A549 (cell line): ENCODE data around the gene FAM50B. TPM values are rescaled to one million over a fixed set of nuclear protein-coding genes. Genes with fewer than 3 reads are reported as not detected.
A peak's percentile ranks its signal among the peaks of the same experiment; 100 is the strongest.

Source experiments
- ATAC-seq, 2 experiments: fragments of 200-7000 bp in 1 of 2; fragments of >200 bp in 1 of 2; cut with Nextera tagmentation in 1 of 2; cut with Tn5 transposase in 1 of 2; 3 replicates each; pipeline versions ENCODE4 v1.8.0 to v1.9.1; 2018 to 2020; ENCODE audit warnings: mild to moderate bottlenecking in 1 of 2, moderate library complexity in 1 of 2
- CTCF ChIA-PET: fragments of 300-600 bp; sonication (Branson Sonifier 250); formaldehyde crosslinking; extraction: SDS; loops from one replicate; lab custom pipeline; 2021; ENCODE audit warnings: antibody characterized with exemption, inconsistent platforms; lab: Yijun Ruan, JAX
- POLR2A ChIA-PET: fragments of 350-600 bp; formaldehyde crosslinking; extraction: SDS; loops from one replicate; lab custom pipeline; 2021; ENCODE audit warnings: antibody characterized with exemption, inconsistent platforms; lab: Yijun Ruan, JAX
- DNase-seq, 2 experiments: peaks; one replicate each; pipeline versions ENCODE4 v3.0.0 to v3.0.0-alpha.2; 2011 to 2016; ENCODE audit warnings: low read depth in 1 of 2, low spot score in 1 of 2
- FAIRE-seq: peaks from 2 replicates; lab custom pipeline; 2011; peaks lifted over from hg19 to GRCh38; lab: Jason Lieb, UNC
- H3K27ac ChIP-seq, 2 experiments: fragments of >200 bp; sonication (Bioruptor Twin); formaldehyde crosslinking; 3 replicates each; pipeline ENCODE4 v1.5.1; 2016 to 2017
- H3K4me1 ChIP-seq: fragments of >200 bp; sonication (Bioruptor Twin); formaldehyde crosslinking; 3 replicates; pipeline ENCODE4 v1.6.1; 2016
- H3K4me2 ChIP-seq: fragments of >200 bp; sonication (Bioruptor Twin); formaldehyde crosslinking; 3 replicates; pipeline ENCODE4 v1.6.1; 2016
- H3K4me3 ChIP-seq: fragments of >200 bp; sonication (Bioruptor Twin); formaldehyde crosslinking; 3 replicates; pipeline ENCODE4 v1.5.1; 2016
- H3K9me3 ChIP-seq: fragments of >200 bp; sonication (Bioruptor Twin); formaldehyde crosslinking; 3 replicates; pipeline ENCODE4 v1.6.1; 2016
- ATOH8 ChIP-seq: fragments of 250-450 bp; sonication (Bioruptor Pico); IDR thresholded peaks from 2 replicates; pipeline ENCODE4 v1.5.0; 2020; ENCODE audit warnings: low read depth, mild to moderate bottlenecking, moderate library complexity
- CTCF ChIP-seq: fragments of >200 bp; sonication (Bioruptor Twin); formaldehyde crosslinking; IDR thresholded peaks from 3 replicates; pipeline ENCODE4 v1.5.1; 2016
- E2F6 ChIP-seq: IDR thresholded peaks from 2 replicates; pipeline ENCODE4 v1.6.1; 2012; ENCODE audit warnings: low read depth, borderline replicate concordance
- FOSL2 ChIP-seq, 2 experiments: fragments of 450-650 bp in 1 of 2; fragments of >200 bp in 1 of 2; sonication (Bioruptor Twin) in 1 of 2; formaldehyde crosslinking; IDR thresholded peaks; 2 replicates each; pipeline versions ENCODE4 v1.5.0 to v1.6.1; 2016 to 2020; ENCODE audit warnings: mild to moderate bottlenecking in 1 of 2, moderate library complexity in 1 of 2
- FOXS1 ChIP-seq: fragments of 250-450 bp; sonication (Bioruptor Pico); IDR thresholded peaks from 2 replicates; pipeline ENCODE4 v1.5.0; 2020; ENCODE audit warnings: mild to moderate bottlenecking, moderate library complexity
- GATA3 ChIP-seq: IDR thresholded peaks from 2 replicates; pipeline ENCODE4 v1.6.1; 2012; ENCODE audit warnings: borderline replicate concordance
- HMGXB4 ChIP-seq: fragments of 250-450 bp; sonication (Bioruptor Pico); IDR thresholded peaks from 2 replicates; pipeline ENCODE4 v1.5.0; 2021; ENCODE audit warnings: mild to moderate bottlenecking, moderate library complexity, borderline replicate concordance
- HOXB13 ChIP-seq: fragments of 250-450 bp; sonication (Bioruptor Pico); IDR thresholded peaks from 2 replicates; pipeline ENCODE4 v1.5.0; 2020; ENCODE audit warnings: low read depth, mild to moderate bottlenecking, moderate library complexity
- HOXB5 ChIP-seq: fragments of 250-450 bp; sonication (Bioruptor Pico); IDR thresholded peaks from 2 replicates; pipeline ENCODE4 v1.5.0; 2020; ENCODE audit warnings: mild to moderate bottlenecking, moderate library complexity
- JUN ChIP-seq, 2 experiments: fragments of >200 bp; sonication (Bioruptor Twin); formaldehyde crosslinking; IDR thresholded peaks; 2 replicates in 1 of 2; 3 replicates in 1 of 2; pipeline ENCODE4 v1.6.1; 2016 to 2017
- KDM5A ChIP-seq: fragments of 200-600 bp; sonication (generic); IDR thresholded peaks from 2 replicates; pipeline ENCODE4 v1.6.1; 2016; ENCODE audit warnings: antibody characterized with exemption, mild to moderate bottlenecking
- MAX ChIP-seq: IDR thresholded peaks from 2 replicates; pipeline ENCODE4 v1.6.1; 2012
- RCOR1 ChIP-seq: fragments of 150-350 bp; IDR thresholded peaks from 2 replicates; pipeline ENCODE4 v1.6.1; 2014; ENCODE audit warnings: antibody characterized with exemption, low read length, low read depth
- SREBF2 ChIP-seq: fragments of 450-650 bp; IDR thresholded peaks from 2 replicates; pipeline ENCODE4 v1.6.1; 2014; ENCODE audit warnings: mild to moderate bottlenecking, moderate library complexity
- TP53 ChIP-seq: fragments of 250-450 bp; sonication (Bioruptor Pico); IDR thresholded peaks from 2 replicates; pipeline ENCODE4 v1.5.0; 2021; ENCODE audit warnings: mild to moderate bottlenecking, moderate library complexity
- WGBS: methylation state at CpG from one replicate; pipeline ENCODE4 v1.1.6; 2017; ENCODE audit errors: missing lambda C conversion rate; 5-methylcytosine and 5-hydroxymethylcytosine counted together
- polyA plus RNA-seq, 4 experiments: library from polyadenylated mRNA; depleted of rRNA in 3 of 4; stranded (reverse); fragments of >200 nt; fragmentation: RNase III in 1 of 4; extraction: RNeasy Plus Mini Kit Qiagen cat#74134 plus additional on column Dnase treatment in 1 of 4; gene quantifications; 2 replicates in 3 of 4; 3 replicates in 1 of 4; pipeline ENCODE4 v1.2.3, GENCODE V29; 2011 to 2017

Gene FAM50B
- polyA plus RNA-seq, 2 of the 4 experiments (the other 2 are of a cell fraction): 5.1 to 6.4 TPM

GRCh38 chr6:3825331-3825831, 23.8 kb upstream of the FAM50B start:
- peaks cover 22% of the 10 kb centered on the region for H3K4me1 ChIP-seq
- TF ChIP-seq SREBF2: no peak
- TF ChIP-seq RCOR1: no peak
- TF ChIP-seq, all 56 proteins: peak for 0
- ChIA-PET CTCF (interaction anchor here (0.6 to 4.9 kb wide), 5 partner anchors 8 to 77 kb away, joined by 4 to 28 read pairs (median 5); partner anchors contain the start of gene FAM50B), POLR2A (interaction anchor here (1.1 kb wide), 1 partner anchor 17 kb away, joined by 6 read pairs; no protein-coding TSS in a partner anchor)
- no peak for FAIRE-seq
- 80% methylated on average over 13 of the region's 15 CpGs for WGBS
- H3K4me2 ChIP-seq: peak overlapping the region; percentile 58
- peak overlapping the region; percentile 83 to 95 for H3K27ac ChIP-seq
- H3K4me3 ChIP-seq: no peak overlapping the region
- DNase-seq: peak in 1 of 2 experiments; percentile 40
- no peaks in the 10 kb centered on the region for H3K9me3 ChIP-seq
- ATAC-seq: peak; percentile 38 to 60; a peak in 3 of 6 replicates

- ATAC-seq (peak; percentile 98 to 99), FAIRE-seq (no peak), DNase-seq (peak; percentile 62 to 86)
- no peaks in the 10 kb centered on the region for H3K9me3 ChIP-seq
- H3K27ac ChIP-seq: peak overlapping the region; percentile 83 to 95
- 14% methylated on average over 14 of the region's 15 CpGs for WGBS
- H3K4me2 ChIP-seq: peak overlapping the region; percentile 58
- H3K4me1 ChIP-seq: peaks cover 22% of the 10 kb centered on the region
- ChIA-PET CTCF (interaction anchor here (0.8 to 4.9 kb wide), 7 partner anchors 11 to 107 kb away, joined by 3 to 28 read pairs (median 5); partner anchors contain the start of gene FAM50B), POLR2A (interaction anchor here (1.1 kb wide), 1 partner anchor 17 kb away, joined by 6 read pairs; no protein-coding TSS in a partner anchor)
- H3K4me3 ChIP-seq: no peak overlapping the region
- TF ChIP-seq ATOH8 (CRISPR knock-in tag) (peak; percentile 79; the same call in 1 of the 2 replicates), FOSL2 (IDR thresholded peaks at IDR 0.05) (0 out of 2 replicates have a peak, but pooled peaks have one; percentile 15), FOSL2 (CRISPR knock-in tag; IDR thresholded peaks at IDR 0.05) (peak; percentile 74), GATA3 (peak; percentile 54; the same call in 1 of the 2 replicates), JUN (IDR thresholded peaks at IDR 0.05) (peak in 1 of 2 experiments; percentile 46; a peak in 1 of 5 replicates), HMGXB4 (no peak), CTCF (no peak), KDM5A (no peak), TP53 (CRISPR knock-in tag) (no peak), HOXB13 (CRISPR knock-in tag) (no peak), E2F6 (peak; percentile 68; the same call in 1 of the 2 replicates), FOXS1 (CRISPR knock-in tag) (peak; percentile 8; the same call in 1 of the 2 replicates), MAX (peak; percentile 90), HOXB5 (CRISPR knock-in tag) (peak; percentile 73; the same call in 1 of the 2 replicates)
Measured at GRCh38 chr6:3825851-3826581, 23.2 kb upstream of the FAM50B start.
